Esophagus muscularis mucosa (tissue), 2 donors: ENCODE data around the gene GNA12.

Source experiments
- POLR2A ChIP-seq: fragments of 450-650 bp; IDR thresholded peaks from one replicate; pipeline ENCODE4 v1.6.1; 2017; ENCODE audit warnings: antibody characterized with exemption, moderate library complexity, mild to moderate bottlenecking, low read depth
- POLR2AphosphoS5 ChIP-seq, 2 donors: sonication (generic); formaldehyde crosslinking; IDR thresholded peaks; one replicate each; pipeline ENCODE4 v1.6.1; 2017; ENCODE audit warnings: antibody characterized with exemption in 2 of 2

GRCh38 chr7:2819161-2819953 lies 24.8 kb downstream of the GNA12 start:
- no peak for TF ChIP-seq POLR2AphosphoS5 (IDR thresholded peaks at IDR 0.05)
- no peak for TF ChIP-seq POLR2A
